DMS79 treated with DMSO at 0.1 percent for 48 hours (cell line): ENCODE measurements around the gene NTNG2.
A peak's percentile ranks its signal among the peaks of the same experiment; 100 is the strongest.

Experiments
- DNase-seq: peaks from one replicate; lab custom pipeline; 2025; lab: John Stamatoyannopoulos, UW

Gene NTNG2

GRCh38 chr9:132172185-132172584 is 10.3 kb downstream of the NTNG2 start:
- DNase-seq = no peak

- no peak for DNase-seq
These were observed 13.6 kb downstream of the NTNG2 start for GRCh38 chr9:132175431-132175830.

GRCh38 chr9:132176338-132176737 is 14.5 kb downstream of the NTNG2 start:
- no peak for DNase-seq

GRCh38 chr9:132181796-132182313 is 20.0 kb downstream of the NTNG2 start:
- DNase-seq = no peak

GRCh38 chr9:132182314-132183091 is 20.6 kb downstream of the NTNG2 start:
- DNase-seq = no peak

GRCh38 chr9:132183134-132183533 is 21.3 kb downstream of the NTNG2 start:
- DNase-seq = no peak

GRCh38 chr9:132183715-132184114 is 21.9 kb downstream of the NTNG2 start:
- peak; percentile 32 for DNase-seq

GRCh38 chr9:132184124-132184523 is 22.3 kb downstream of the NTNG2 start:
- peak; percentile 28 for DNase-seq

GRCh38 chr9:132185073-132186009 is 23.5 kb downstream of the NTNG2 start:
- no peak for DNase-seq

- no peak for DNase-seq
These were observed 25.3 kb downstream of the NTNG2 start for GRCh38 chr9:132187121-132187620.

- peak; percentile 77 for DNase-seq
These were observed 29.1 kb downstream of the NTNG2 start for GRCh38 chr9:132190966-132191365.

- no peak for DNase-seq
These were observed 30.9 kb downstream of the NTNG2 start for GRCh38 chr9:132192728-132193127.

GRCh38 chr9:132193227-132194124 is 31.6 kb downstream of the NTNG2 start:
- DNase-seq = peak; percentile 68

GRCh38 chr9:132194508-132194907 is 32.6 kb downstream of the NTNG2 start:
- DNase-seq = no peak

- DNase-seq = no peak
These were observed 35.5 kb downstream of the NTNG2 start for GRCh38 chr9:132197315-132197714.

GRCh38 chr9:132197856-132198550 is 36.1 kb downstream of the NTNG2 start:
- no peak for DNase-seq

- no peak for DNase-seq
These were observed 37.2 kb downstream of the NTNG2 start for GRCh38 chr9:132199056-132199455.

- no peak for DNase-seq
These were observed 38.8 kb downstream of the NTNG2 start for GRCh38 chr9:132200706-132201105.

- DNase-seq = peak; percentile 83
These were observed 39.3 kb downstream of the NTNG2 start for GRCh38 chr9:132201139-132201538.

- DNase-seq = no peak
These were observed 40.2 kb downstream of the NTNG2 start for GRCh38 chr9:132201780-132202703.
